Skeletal muscle satellite cell (primary cell): ENCODE measurements around the gene CPA2.

Source experiments
- H3K27me3 ChIP-seq: 2 replicates; pipeline ENCODE4 v1.7.0; 2013; ENCODE audit warnings: low read length; ENCODE audit not compliant: control insufficient read depth, insufficient read depth
- H3K36me3 ChIP-seq: 2 replicates; pipeline ENCODE4 v1.7.0; 2013; ENCODE audit warnings: mild to moderate bottlenecking, control low read depth, low read length; ENCODE audit not compliant: insufficient read depth
- H3K4me1 ChIP-seq: 2 replicates; pipeline ENCODE4 v1.7.0; 2013; ENCODE audit warnings: low read length; ENCODE audit not compliant: control insufficient read depth, insufficient read depth
- H3K4me2 ChIP-seq: 2 replicates; pipeline ENCODE4 v1.7.0; 2013; ENCODE audit warnings: mild to moderate bottlenecking, low read length
- H3K4me3 ChIP-seq: 2 replicates; pipeline ENCODE4 v1.7.0; 2013; ENCODE audit warnings: low read length
- H3K9ac ChIP-seq: 2 replicates; pipeline ENCODE4 v1.7.0; 2013; ENCODE audit warnings: mild to moderate bottlenecking, low read depth, low read length, moderate library complexity
- H3K9me3 ChIP-seq: replicated peaks from 2 replicates; pipeline ENCODE4 v1.7.0; 2013; ENCODE audit warnings: mild to moderate bottlenecking, control low read depth, low read length

Gene CPA2

DNA sequence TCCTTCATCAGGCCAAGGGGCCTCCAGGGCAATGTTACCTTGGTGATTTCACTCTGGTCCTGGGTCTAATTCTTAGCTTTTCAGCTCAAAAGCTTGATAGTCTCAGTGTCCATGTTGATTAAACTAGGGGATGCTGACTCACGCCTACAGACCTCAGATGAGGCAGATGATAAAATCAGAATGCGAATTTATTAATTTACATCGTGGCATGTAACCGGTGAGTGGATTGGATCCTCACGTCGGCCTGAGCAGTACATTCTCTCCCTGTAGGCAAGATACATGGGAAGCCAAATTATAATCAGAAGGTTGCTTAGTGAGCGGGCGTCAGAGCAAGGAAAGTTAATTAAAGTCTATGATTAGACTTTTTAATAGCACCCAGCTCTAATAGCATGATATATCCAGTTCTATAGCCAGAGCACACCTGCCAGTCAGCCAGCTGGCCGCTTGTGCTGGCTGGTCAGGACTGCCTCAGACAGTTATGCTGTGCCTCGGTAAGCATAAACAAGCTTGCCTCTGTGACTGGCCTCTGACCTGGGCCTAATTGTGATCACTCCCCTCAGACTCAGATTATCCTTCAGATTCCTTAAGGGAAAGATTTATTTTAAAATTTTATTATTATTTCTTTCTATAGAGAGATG, 57.8 kb downstream of the CPA2 start:
- H3K9me3 ChIP-seq = no peaks in the 10 kb centered on the region
- H3K4me2 ChIP-seq = no peak overlapping the region
- no peaks in the 10 kb centered on the region for H3K36me3 ChIP-seq
- H3K9ac ChIP-seq = no peak overlapping the region
- no peaks in the 10 kb centered on the region for H3K27me3 ChIP-seq
- H3K4me1 ChIP-seq = no peaks in the 10 kb centered on the region
- H3K4me3 ChIP-seq = no peak overlapping the region

DNA sequence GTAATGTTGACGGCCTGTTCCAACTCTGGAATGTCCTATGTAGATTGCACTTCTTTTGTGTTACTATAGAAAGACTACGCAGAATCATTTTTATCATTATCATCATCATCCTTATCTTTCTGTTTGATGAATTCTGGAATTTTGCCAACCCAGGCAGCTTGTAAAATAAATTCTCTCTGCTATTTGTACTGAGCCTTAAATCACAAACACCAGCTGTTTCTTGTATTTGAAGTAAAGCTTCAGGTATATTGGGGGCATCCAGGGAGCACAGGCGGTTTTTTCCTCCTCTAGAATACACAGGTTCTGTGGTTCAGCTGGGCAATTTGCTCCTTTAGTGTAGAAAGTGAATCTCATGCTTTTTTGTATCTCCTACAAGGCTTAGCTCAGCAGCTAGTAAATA, 63.0 kb downstream of the CPA2 start:
- Histone ChIP-seq H3K36me3 (no peaks in the 10 kb centered on the region), H3K4me2 (no peak overlapping the region), H3K4me1 (no peaks in the 10 kb centered on the region), H3K9ac (no peak overlapping the region), H3K4me3 (no peak overlapping the region), H3K9me3 (no peaks in the 10 kb centered on the region), H3K27me3 (peaks cover 9% of the 10 kb centered on the region)

DNA sequence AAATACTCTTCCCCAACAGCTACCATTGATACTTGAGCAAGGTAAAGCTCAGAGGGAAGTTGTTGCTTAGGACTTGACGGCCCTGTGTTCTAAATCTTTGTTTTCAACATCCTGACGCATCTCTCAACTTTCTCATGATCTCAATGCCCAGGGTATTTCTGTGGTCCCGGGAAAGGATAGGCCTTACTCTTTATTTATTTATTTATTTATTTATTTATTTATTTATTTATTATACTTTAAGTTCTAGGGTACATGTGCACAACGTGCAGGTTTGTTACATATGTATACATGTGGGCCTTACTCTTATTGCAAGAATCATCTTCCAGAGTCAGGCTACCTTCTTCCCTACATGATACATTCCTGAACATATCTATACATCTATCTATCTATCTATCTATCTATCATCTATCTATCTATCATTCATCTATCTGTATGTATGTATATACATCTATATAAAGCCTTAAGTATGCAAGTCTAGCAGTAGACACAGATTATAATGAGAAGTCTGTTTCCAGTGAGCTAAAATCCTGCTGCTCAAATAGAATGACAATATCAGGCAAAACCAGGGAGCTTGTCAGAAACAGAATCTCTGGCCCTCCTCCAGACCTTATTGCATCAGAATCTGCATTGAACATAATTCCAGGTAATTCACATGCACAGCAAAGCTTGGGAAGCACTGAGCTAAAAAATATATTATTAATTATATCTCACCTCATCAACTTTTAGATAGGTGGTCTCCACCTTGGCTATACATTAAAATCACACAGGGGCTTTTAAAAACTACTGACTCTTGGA, 65.8 kb downstream of the CPA2 start:
- Histone ChIP-seq H3K36me3 (no peaks in the 10 kb centered on the region), H3K9me3 (no peaks in the 10 kb centered on the region), H3K4me1 (no peaks in the 10 kb centered on the region), H3K4me3 (no peak overlapping the region), H3K27me3 (peaks cover 9% of the 10 kb centered on the region), H3K4me2 (no peak overlapping the region), H3K9ac (no peak overlapping the region)

DNA sequence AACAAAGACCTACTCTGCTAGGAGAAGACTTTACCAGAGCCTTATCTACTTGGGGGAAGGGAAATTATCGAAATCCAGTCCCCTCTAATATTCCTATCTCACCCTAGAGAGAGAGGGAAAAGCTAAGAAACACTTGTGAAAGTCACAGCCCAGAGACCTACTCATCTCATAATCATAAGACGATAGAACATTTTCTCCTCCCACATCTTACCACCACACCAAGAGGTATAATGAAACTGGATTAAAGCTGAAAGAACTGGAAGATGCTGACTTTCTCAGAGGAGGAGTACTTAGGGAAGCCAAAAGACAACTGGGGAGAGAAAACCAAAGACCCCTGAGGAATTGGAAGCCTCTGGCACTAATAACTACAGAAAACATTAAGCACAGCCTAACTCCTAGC, 67.2 kb downstream of the CPA2 start:
- no peaks in the 10 kb centered on the region for H3K4me1 ChIP-seq
- H3K4me2 ChIP-seq = no peak overlapping the region
- H3K36me3 ChIP-seq = no peaks in the 10 kb centered on the region
- H3K9me3 ChIP-seq = no peaks in the 10 kb centered on the region
- no peak overlapping the region for H3K9ac ChIP-seq
- H3K4me3 ChIP-seq = no peak overlapping the region
- peaks cover 9% of the 10 kb centered on the region for H3K27me3 ChIP-seq

DNA sequence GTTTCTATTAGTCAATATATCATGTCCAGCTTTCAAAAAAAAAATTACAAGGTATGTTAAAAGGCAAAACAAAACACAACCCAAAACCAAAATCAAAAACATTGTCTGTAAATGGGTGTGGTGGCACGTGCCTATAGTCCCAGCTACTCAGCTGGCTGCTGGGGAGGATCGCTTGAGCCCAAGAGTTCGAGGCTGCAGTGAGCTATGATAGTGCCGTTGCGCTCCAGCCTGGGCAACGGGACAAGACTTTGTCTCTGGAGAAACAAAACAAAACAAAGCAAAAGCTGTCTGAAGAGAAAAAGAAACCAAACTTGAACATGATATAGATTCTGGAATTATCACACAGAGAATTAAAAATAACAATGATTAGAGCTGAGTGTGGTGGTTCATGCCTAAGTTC, 67.6 kb downstream of the CPA2 start:
- Histone ChIP-seq H3K9me3 (no peaks in the 10 kb centered on the region), H3K4me1 (no peaks in the 10 kb centered on the region), H3K9ac (no peak overlapping the region), H3K27me3 (peaks cover 9% of the 10 kb centered on the region), H3K36me3 (no peaks in the 10 kb centered on the region), H3K4me2 (no peak overlapping the region), H3K4me3 (no peak overlapping the region)

DNA sequence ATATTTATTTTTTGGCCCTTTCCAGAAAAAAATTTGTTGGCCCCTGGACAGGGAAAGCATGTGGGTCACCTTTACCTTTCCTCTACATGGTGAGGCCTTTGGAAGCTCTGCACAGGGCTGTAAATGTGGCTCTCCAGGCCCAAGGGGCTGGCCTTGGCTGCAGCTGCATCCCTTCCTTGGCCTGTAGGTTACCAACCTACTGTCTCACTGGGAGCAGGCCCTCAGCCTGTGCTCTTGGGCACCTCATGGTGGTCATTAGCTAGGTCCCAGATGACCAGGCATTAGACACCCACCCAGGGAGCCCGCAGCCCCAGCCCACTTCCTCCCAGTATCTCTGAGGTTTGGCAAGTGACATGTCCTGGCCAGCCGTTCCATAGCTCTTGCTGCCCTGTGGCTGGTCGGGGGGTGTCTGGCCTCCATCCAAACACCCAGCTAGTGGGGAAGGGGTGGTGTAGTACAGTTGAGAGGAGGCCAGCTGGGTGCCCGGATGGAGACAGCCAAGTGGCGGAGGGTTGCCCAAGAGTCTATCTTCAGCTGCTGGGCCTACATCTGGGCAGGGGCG, 70.8 kb downstream of the CPA2 start:
- Histone ChIP-seq H3K4me2 (no peak overlapping the region), H3K4me3 (no peak overlapping the region), H3K4me1 (no peaks in the 10 kb centered on the region), H3K9ac (no peak overlapping the region), H3K36me3 (no peaks in the 10 kb centered on the region), H3K9me3 (no peaks in the 10 kb centered on the region), H3K27me3 (peaks cover 4% of the 10 kb centered on the region)

DNA sequence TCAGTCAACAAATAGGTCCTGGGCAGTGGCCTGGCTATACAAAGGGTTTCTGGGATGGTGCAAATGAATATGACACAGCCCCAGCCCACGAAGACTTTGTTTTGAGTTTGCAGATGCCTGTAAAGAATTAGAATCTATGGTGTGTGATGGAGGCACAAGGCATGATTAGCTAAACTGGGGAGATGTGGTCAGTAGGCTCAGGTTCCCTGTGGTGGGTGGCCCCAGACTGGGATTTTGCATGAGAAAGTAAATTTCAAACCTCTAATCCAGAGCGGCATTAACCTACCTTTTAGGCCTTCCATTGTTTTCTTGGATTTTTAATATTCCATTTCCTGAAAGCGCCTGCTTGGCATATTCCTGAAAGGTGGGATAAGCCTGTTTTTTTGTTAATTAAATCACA, 71.6 kb downstream of the CPA2 start:
- H3K36me3 ChIP-seq = no peaks in the 10 kb centered on the region
- H3K4me3 ChIP-seq = no peak overlapping the region
- no peaks in the 10 kb centered on the region for H3K4me1 ChIP-seq
- H3K9me3 ChIP-seq = no peaks in the 10 kb centered on the region
- H3K27me3 ChIP-seq = peaks cover 4% of the 10 kb centered on the region
- no peak overlapping the region for H3K9ac ChIP-seq
- no peak overlapping the region for H3K4me2 ChIP-seq
